ENCODE data around the gene TIMP2.

The TIMP2 gene

GRCh38 chr17:78842881-78843565 lies 82.2 kb downstream of the TIMP2 start:
- peak; percentile 81 for DNase-seq (ENCODE audit: low read depth)
- H3K4me3 ChIP-seq (ENCODE audit: low read depth, low read length) = no peak overlapping the region

DNA sequence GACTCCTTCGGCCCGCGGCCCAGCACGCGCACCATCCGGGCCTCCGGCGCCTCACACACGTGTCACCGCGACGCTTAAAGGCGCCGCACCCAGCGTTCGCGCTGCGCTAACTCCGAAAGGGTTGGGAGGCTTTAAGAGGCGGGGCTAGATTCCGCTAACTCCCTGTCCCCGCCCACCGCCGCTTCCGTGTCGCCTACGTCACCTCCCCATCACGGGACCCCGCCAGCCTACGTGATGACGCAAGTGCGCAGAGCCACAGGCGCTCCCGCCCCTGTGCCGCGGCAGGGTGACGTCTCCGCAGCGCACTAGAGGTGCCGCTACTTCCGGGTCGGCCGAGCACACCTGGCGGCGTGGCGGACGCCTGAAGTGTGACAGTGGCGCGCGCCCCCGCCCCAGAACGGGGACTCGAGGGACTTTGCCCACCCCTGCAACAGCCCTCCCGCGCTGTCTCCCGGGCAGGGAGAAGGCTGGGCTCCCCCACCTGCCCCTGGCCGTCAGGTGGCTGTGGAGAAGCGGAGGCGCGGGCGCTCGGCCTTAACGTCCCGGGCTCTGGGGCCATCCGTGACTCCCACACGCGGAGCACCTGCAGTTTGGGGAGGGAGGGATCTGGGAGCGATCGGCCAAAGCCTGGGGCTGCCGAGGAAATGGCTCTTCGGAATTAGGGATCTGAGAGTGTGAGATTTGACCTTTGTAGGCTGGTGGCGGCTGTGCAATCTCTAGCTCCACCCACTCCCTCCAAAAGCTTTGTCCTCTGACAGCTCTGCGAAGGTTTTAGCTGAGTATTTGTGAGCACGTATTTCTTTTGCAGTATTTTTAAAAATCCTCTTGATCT lies 84.2 kb downstream of the TIMP2 start, which contains the start of gene USP36:
Gene USP36 (minus strand): TSS at position 35 of the 832 bp plus-strand sequence. CDS start 4,451 bp downstream, outside the sequence.
- peak; percentile 100 for DNase-seq (ENCODE audit: low read depth)
- peak within 1 kb of the TSS; percentile 95 for H3K4me3 ChIP-seq (ENCODE audit: low read depth, low read length)
- TF ChIP-seq CTCF (IDR thresholded peaks at IDR 0.05; ENCODE audit: insufficient read depth, low read depth, low read length, missing control alignments) = no peak

More at GRCh38 chr17:78842881-78843565, 82.2 kb downstream of the TIMP2 start:
- TF ChIP-seq CTCF (IDR thresholded peaks at IDR 0.05; ENCODE audit: insufficient read depth, low read depth, low read length, missing control alignments) = peak; percentile 85

GRCh38 chr17:78840530-78840779 lies 84.7 kb downstream of the TIMP2 start:
- no peak for DNase-seq (ENCODE audit: low read depth)
- TF ChIP-seq CTCF (IDR thresholded peaks at IDR 0.05; ENCODE audit: insufficient read depth, low read depth, low read length, missing control alignments) = no peak

GRCh38 chr17:78839762-78840529 lies 85.2 kb downstream of the TIMP2 start:
- DNase-seq (ENCODE audit: low read depth) = peak; percentile 45
- no peak for TF ChIP-seq CTCF (IDR thresholded peaks at IDR 0.05; ENCODE audit: insufficient read depth, low read depth, low read length, missing control alignments)
- H3K4me3 ChIP-seq (ENCODE audit: low read depth, low read length) = peak overlapping the region; percentile 84

More at GRCh38 chr17:78840530-78840779, 84.7 kb downstream of the TIMP2 start:
- H3K4me3 ChIP-seq (ENCODE audit: low read depth, low read length) = peak overlapping the region; percentile 84

DNA sequence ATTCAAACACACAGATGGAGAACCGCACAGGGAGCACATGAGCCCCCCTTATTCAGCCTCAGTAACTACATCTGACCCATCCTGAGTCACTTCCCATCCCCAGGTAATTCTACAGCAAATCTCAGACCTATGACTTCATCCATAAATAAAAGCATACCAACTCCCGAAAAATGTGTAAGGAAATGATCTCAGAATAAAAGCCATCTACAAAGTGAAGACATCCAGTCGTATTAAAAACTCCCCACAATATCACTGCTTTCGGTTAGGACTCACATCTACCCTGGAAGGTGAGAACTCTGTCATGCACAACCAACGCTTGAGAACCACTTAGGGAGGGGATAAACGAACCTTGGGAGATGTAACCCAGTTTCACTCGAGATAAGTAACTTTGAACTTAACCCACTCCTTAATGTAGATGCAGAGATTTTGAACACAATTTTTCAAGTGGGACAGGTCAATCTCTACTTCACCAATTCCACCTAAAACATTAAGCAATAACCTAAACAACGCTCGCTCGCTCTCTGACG lies 85.9 kb downstream of the TIMP2 start:
- no peak for TF ChIP-seq CTCF (IDR thresholded peaks at IDR 0.05; ENCODE audit: insufficient read depth, low read depth, low read length, missing control alignments)
- peak; percentile 48 for DNase-seq (ENCODE audit: low read depth)
- H3K4me3 ChIP-seq (ENCODE audit: low read depth, low read length) = peak overlapping the region; percentile 84

DNA sequence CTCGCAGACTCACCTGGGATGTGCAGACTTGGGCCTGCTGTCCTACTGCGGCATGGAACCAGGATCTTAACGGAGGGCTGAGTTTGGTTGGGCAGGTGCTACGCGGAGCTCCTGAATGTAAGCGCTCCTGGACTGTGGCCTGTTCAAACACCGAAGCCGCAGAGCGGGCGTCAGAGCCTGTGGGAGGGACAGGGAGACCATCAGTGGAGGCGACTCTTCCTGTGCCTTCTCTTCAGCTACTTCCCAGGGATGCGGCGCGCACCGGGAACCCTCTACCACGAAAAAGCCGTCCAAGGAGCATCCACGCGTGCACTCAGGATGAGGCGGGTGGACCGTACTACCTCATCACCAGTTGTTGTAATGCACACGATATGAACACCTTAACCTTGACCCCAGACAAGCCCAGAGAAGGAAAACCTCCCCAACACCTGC lies 86.6 kb downstream of the TIMP2 start:
- no peak for DNase-seq (ENCODE audit: low read depth)
- TF ChIP-seq CTCF (IDR thresholded peaks at IDR 0.05; ENCODE audit: insufficient read depth, low read depth, low read length, missing control alignments) = no peak
- H3K4me3 ChIP-seq (ENCODE audit: low read depth, low read length) = no peak overlapping the region; the same call in 1 of the 2 replicates
